PFSK-1 (cell line): ENCODE measurements around the gene MKKS.

Source experiments
- FOXP2 ChIP-seq: optimal IDR thresholded peaks from 2 replicates; pipeline ENCODE3; 2011; ENCODE audit warnings: borderline replicate concordance, control low read depth, inconsistent platforms; ENCODE audit not compliant: insufficient read depth; ENCODE audit errors: extremely low read length, extremely low read depth
- SIN3A ChIP-seq: IDR thresholded peaks from 2 replicates; pipeline ENCODE4 v1.6.1; 2012; ENCODE audit warnings: mild to moderate bottlenecking, low read length, moderate library complexity, borderline replicate concordance; ENCODE audit not compliant: insufficient read depth
- TF ChIP-seq, protein P1 (sequence below), 2 experiments: IDR thresholded peaks; 2 replicates each; pipeline versions ENCODE4 v1.6.1 to v1.8.0; 2011 to 2012; ENCODE audit warnings: low read depth in 2 of 2, low read length in 2 of 2, control low read depth in 1 of 2, inconsistent platforms in 1 of 2, mild to moderate bottlenecking in 1 of 2, moderate library complexity in 1 of 2; ENCODE audit not compliant: insufficient read depth in 1 of 2

DNA sequence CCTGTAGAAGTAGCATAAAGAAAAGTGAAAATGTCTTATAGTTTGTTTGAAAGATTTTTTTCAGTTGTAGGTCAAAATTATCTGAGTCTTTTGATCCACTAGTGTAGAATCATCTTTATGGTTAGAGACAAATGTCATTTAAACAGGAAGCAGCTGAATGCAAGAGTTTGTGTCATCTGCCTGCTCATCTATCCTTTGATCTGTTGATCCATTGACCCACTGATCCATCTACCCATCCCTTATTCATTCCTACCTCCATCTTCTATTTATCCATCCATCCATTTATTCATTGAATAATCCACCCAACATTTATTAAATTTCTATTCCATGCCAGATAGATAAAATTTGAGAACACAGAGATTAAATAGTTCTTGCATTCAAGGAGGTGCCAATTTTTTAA is 62.6 kb downstream of the MKKS start:
- TF ChIP-seq, protein P1, sequence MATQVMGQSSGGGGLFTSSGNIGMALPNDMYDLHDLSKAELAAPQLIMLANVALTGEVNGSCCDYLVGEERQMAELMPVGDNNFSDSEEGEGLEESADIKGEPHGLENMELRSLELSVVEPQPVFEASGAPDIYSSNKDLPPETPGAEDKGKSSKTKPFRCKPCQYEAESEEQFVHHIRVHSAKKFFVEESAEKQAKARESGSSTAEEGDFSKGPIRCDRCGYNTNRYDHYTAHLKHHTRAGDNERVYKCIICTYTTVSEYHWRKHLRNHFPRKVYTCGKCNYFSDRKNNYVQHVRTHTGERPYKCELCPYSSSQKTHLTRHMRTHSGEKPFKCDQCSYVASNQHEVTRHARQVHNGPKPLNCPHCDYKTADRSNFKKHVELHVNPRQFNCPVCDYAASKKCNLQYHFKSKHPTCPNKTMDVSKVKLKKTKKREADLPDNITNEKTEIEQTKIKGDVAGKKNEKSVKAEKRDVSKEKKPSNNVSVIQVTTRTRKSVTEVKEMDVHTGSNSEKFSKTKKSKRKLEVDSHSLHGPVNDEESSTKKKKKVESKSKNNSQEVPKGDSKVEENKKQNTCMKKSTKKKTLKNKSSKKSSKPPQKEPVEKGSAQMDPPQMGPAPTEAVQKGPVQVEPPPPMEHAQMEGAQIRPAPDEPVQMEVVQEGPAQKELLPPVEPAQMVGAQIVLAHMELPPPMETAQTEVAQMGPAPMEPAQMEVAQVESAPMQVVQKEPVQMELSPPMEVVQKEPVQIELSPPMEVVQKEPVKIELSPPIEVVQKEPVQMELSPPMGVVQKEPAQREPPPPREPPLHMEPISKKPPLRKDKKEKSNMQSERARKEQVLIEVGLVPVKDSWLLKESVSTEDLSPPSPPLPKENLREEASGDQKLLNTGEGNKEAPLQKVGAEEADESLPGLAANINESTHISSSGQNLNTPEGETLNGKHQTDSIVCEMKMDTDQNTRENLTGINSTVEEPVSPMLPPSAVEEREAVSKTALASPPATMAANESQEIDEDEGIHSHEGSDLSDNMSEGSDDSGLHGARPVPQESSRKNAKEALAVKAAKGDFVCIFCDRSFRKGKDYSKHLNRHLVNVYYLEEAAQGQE (IDR thresholded peaks at IDR 0.05; ENCODE audit: insufficient read depth in 1 of 2, low read depth in 2 of 2, low read length in 2 of 2) = no peak
- TF ChIP-seq FOXP2 = no peak
- TF ChIP-seq SIN3A = no peak
